ENCODE results near the gene STMP1.
"Not testable (repeated sequence)": the region's sequence is repeated elsewhere in the genome, so short reads cannot be mapped to it uniquely, and the experiment has no call there.

Gene STMP1

DNA sequence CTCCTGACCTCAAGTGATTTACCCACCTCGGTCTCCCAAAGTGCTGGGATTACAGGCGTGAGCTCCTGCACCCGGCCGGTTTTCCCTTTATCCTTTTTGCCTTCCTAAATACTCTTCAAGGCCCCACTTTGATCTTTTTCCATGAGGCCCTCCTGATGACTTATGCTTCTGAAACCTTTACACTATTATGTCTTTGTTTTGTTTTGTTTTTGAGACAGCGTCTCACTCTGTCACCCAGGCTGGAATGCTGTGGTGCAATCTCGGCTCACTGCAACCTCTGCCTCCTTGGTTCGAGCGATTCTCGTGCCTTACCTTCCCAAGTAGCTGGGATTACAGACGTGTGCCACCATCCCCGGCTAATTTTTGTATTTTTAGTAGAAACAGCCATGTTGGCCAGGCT is 3.8 kb downstream of the STMP1 start:
- no peak for DNase-seq

DNA sequence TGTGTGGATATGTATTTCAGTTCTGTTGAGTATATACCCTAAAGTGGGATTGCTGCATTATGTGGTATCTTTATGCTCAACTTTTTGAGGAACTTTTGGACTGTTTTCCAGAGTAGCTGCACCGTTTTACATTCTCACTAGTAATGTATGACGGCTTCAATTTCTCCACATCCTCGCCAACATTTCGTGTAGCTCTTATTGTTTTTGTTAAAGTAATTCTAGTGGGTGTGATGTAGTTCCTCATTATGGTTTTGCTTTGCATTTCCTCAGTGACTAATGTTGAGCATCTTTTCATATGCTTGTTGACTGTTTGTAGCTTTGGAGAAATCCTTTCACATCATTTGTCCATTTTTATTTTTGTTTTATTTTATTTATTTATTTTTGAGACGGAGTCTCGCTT is 4.5 kb downstream of the STMP1 start:
- Histone ChIP-seq H3K4me3 (ENCODE audit: low read depth, low read length) (no peak overlapping the region), H3K9me3 (no peaks in the 10 kb centered on the region), H3K4me1 (peaks cover 3% of the 10 kb centered on the region; the same call in 1 of the 2 replicates), H3K36me3 (no peaks in the 10 kb centered on the region; the same call in 1 of the 2 replicates), H3K27me3 (no peaks in the 10 kb centered on the region)
- TF ChIP-seq, protein P1, sequence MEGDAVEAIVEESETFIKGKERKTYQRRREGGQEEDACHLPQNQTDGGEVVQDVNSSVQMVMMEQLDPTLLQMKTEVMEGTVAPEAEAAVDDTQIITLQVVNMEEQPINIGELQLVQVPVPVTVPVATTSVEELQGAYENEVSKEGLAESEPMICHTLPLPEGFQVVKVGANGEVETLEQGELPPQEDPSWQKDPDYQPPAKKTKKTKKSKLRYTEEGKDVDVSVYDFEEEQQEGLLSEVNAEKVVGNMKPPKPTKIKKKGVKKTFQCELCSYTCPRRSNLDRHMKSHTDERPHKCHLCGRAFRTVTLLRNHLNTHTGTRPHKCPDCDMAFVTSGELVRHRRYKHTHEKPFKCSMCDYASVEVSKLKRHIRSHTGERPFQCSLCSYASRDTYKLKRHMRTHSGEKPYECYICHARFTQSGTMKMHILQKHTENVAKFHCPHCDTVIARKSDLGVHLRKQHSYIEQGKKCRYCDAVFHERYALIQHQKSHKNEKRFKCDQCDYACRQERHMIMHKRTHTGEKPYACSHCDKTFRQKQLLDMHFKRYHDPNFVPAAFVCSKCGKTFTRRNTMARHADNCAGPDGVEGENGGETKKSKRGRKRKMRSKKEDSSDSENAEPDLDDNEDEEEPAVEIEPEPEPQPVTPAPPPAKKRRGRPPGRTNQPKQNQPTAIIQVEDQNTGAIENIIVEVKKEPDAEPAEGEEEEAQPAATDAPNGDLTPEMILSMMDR (IDR thresholded peaks at IDR 0.05; ENCODE audit: low read depth, low read length): no peak
- DNase-seq: no peak

More for the DNA sequence above, 3.8 kb downstream of the STMP1 start:
- Histone ChIP-seq H3K9me3 (no peaks in the 10 kb centered on the region), H3K36me3 (no peaks in the 10 kb centered on the region; the same call in 1 of the 2 replicates), H3K4me1 (peaks cover 3% of the 10 kb centered on the region; the same call in 1 of the 2 replicates), H3K27me3 (no peaks in the 10 kb centered on the region), H3K4me3 (ENCODE audit: low read depth, low read length) (no peak overlapping the region)
- TF ChIP-seq, protein P1 (IDR thresholded peaks at IDR 0.05; ENCODE audit: low read depth, low read length): no peak

DNA sequence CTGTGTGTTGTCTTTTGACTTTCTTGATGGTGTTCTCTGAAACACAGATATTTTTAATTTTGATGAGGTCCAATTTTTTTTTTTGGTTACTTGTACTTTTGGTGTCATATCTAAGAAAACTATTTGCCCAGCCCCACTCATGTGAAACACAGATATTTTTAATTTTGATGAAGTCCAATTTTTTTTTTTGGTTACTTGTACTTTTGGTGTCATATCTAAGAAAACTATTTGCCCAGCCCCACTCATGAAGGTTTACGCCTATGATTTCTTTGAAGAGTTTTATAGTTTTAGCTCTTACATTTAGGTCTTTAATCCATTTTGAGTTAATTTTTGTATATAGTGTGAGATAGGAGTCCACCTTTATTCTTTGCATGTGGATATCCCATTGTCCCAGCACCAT is 5.3 kb downstream of the STMP1 start:
- H3K4me1 ChIP-seq: not testable (repeated sequence)

DNA sequence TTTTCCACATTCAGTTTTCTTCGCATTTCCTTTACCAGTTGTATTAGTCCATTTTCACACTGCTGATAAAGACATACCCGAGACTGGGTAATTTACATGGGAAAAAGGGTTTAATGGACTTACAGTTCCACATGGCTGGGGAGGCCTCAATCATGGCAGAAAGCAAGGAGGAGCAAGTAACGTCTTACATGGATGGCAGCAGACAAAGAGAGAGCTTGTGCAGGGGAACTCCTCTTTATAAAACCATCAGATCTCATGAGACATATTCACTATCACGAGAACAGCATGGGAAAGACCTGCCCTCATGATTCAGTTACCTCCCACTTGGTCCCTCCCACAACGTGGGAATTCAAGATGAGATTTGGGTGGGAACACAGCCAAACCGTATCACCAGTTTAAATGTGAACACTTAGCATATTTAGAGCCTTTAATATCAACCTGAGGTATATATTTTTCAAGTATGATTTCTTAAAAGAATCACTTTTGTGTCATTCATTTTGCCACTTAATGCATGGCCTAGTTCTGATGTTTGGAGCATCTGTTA is 6.6 kb downstream of the STMP1 start:
- H3K4me1 ChIP-seq; H3K9me3 ChIP-seq; DNase-seq; H3K4me3 ChIP-seq (ENCODE audit: low read depth, low read length); H3K27me3 ChIP-seq; H3K36me3 ChIP-seq: not testable (repeated sequence)

More for the DNA sequence above, 5.3 kb downstream of the STMP1 start:
- DNase-seq; H3K9me3 ChIP-seq; H3K27me3 ChIP-seq; H3K36me3 ChIP-seq; H3K4me3 ChIP-seq (ENCODE audit: low read depth, low read length): not testable (repeated sequence)

DNA sequence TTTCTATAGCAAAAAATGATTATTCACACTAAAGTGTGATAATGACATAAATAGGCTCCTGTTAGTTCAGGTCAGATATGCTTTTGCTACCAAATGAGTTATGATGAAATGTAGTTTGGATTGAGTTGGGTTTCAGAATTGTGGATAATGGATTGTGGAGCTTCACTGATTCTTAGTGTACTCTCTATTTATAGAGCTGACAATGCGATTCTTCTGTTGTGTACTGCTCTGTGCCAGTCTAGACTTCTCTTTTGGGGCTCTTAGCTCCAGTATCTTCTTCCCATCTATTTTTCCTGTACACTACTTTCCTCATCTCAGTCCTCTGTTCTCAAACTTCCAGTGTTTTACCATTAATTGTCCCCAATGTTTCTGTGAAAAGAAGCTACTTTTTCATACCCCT is 7.5 kb downstream of the STMP1 start:
- Histone ChIP-seq H3K4me1 (peaks cover 6% of the 10 kb centered on the region; the same call in 1 of the 2 replicates), H3K4me3 (ENCODE audit: low read depth, low read length) (no peak overlapping the region), H3K9me3 (no peaks in the 10 kb centered on the region), H3K27me3 (no peaks in the 10 kb centered on the region), H3K36me3 (peaks cover 9% of the 10 kb centered on the region; the same call in 1 of the 2 replicates)
- DNase-seq: no peak
- TF ChIP-seq, protein P1 (IDR thresholded peaks at IDR 0.05; ENCODE audit: low read depth, low read length): no peak

DNA sequence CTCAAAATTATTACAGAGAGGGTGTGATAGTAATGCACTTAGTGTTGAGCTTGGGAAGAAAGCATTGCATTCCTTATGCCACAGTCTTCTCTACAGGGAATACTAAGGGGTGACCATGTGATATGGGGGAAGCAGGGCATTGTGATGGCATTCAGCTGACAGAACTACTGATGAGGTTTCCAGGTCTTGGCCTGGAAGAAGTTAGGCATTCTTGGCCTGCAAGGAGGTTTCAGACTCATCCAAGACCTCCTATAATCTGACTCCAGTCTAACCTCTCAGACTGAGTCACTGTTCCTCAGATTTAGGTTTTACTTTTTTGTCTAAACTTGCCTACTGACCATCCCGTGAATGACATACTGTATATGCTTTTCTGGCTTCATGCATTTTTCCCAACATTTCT is 7.9 kb downstream of the STMP1 start:
- H3K9me3 ChIP-seq: no peaks in the 10 kb centered on the region
- no peak overlapping the region for H3K4me3 ChIP-seq (ENCODE audit: low read depth, low read length)
- TF ChIP-seq, protein P1 (IDR thresholded peaks at IDR 0.05; ENCODE audit: low read depth, low read length): no peak
- no peaks in the 10 kb centered on the region for H3K27me3 ChIP-seq
- peaks cover 10% of the 10 kb centered on the region; the same call in 1 of the 2 replicates for H3K36me3 ChIP-seq
- peaks cover 6% of the 10 kb centered on the region; the same call in 1 of the 2 replicates for H3K4me1 ChIP-seq
- no peak for DNase-seq

DNA sequence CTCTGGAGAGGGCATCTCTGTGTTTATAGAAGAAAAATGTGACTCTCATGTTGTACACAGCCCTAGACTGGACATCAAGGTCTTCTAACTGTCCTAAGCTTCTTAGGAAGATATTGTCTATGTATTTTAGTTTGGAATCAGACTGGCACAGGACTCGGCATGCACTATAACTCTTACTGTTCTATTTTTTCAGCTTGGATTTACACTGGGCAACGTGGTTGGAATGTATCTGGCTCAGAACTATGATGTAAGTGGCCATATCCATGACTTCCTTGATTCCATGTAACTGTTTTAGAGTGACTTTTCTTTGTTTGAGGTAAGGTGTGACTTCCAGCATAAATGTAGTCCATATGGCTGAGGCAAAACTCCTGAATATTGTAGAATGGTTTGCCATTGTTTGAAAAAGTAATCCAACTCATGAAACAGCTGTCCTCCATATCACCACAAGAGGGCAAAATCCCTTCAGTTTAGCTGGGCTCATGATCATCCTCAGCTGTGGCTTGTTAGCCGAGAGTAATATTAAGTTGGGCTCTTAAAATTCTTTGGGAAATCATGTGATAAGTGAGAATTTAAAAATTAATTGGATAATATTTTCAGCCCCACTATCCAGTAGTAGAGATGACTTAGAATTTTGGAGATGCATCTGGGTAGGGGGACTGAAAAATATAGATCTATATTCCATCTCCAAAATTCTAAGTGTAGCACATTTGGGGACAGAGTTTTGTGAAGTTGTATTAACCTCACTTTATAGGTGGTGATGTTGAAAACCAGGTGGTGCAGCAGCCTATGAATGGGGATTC is 10.4 kb downstream of the STMP1 start:
- DNase-seq: peak; percentile 50
- TF ChIP-seq, protein P1 (IDR thresholded peaks at IDR 0.05; ENCODE audit: low read depth, low read length): peak; percentile 93
- peaks cover 6% of the 10 kb centered on the region; the same call in 1 of the 2 replicates for H3K4me1 ChIP-seq
- H3K4me3 ChIP-seq (ENCODE audit: low read depth, low read length): no peak overlapping the region
- H3K27me3 ChIP-seq: no peaks in the 10 kb centered on the region
- peaks cover 20% of the 10 kb centered on the region for H3K36me3 ChIP-seq
- H3K9me3 ChIP-seq: no peaks in the 10 kb centered on the region

Measured in BE2C (cell line).